Tibial nerve (tissue), 4 donors: Measurements from ENCODE around the gene GIMAP8. TPM values are rescaled to one million over a fixed set of nuclear protein-coding genes. Genes with fewer than 3 reads are reported as not detected.

Source experiments
- DNase-seq, 2 donors: peaks; one replicate each; pipeline ENCODE4 v3.0.0-alpha.2; 2019; ENCODE audit warnings: low spot score in 2 of 2
- H3K27ac ChIP-seq, 4 donors: fragments of 200-600 bp; sonication (generic) in 3 of 4; one replicate each; pipeline ENCODE4 v1.5.1; 2017 to 2019; ENCODE audit warnings: mild to moderate bottlenecking in 1 of 4
- H3K27me3 ChIP-seq, 2 donors: fragments of 200-600 bp; sonication (generic) in 1 of 2; one replicate each; pipeline versions ENCODE4 v1.5.1 to v1.6.0; 2017 to 2019
- H3K36me3 ChIP-seq, 3 donors: fragments of 200-600 bp; sonication (generic); one replicate each; pipeline ENCODE4 v1.5.1; 2018 to 2019
- H3K4me1 ChIP-seq, 4 donors: fragments of 200-600 bp; sonication (generic) in 3 of 4; one replicate each; pipeline ENCODE4 v1.5.1; 2017 to 2019
- H3K4me3 ChIP-seq, 4 donors: fragments of 200-600 bp; sonication (generic) in 3 of 4; one replicate each; pipeline ENCODE4 v1.5.1; 2017 to 2019; ENCODE audit warnings: mild to moderate bottlenecking in 1 of 4, moderate library complexity in 1 of 4
- H3K9me3 ChIP-seq, 4 donors: fragments of 200-600 bp; sonication (generic) in 3 of 4; one replicate each; pipeline ENCODE4 v1.5.1; 2017 to 2019
- CTCF ChIP-seq, 5 experiments: fragments of 200-600 bp in 3 of 5; fragments of 450-650 bp in 2 of 5; sonication (generic) in 3 of 5; IDR thresholded peaks; one replicate each; pipeline ENCODE4 v1.5.1; 2016 to 2019; ENCODE audit warnings: antibody characterized with exemption in 5 of 5, mild to moderate bottlenecking in 3 of 5, moderate library complexity in 2 of 5
- EP300 ChIP-seq, 2 donors: sonication (generic); formaldehyde crosslinking; IDR thresholded peaks; one replicate each; pipeline ENCODE4 v1.6.1; 2017; ENCODE audit warnings: antibody characterized with exemption in 2 of 2, mild to moderate bottlenecking in 1 of 2
- POLR2A ChIP-seq, 2 donors: fragments of 450-650 bp; IDR thresholded peaks; one replicate each; pipeline ENCODE4 v1.6.1; 2017; ENCODE audit warnings: antibody characterized with exemption in 2 of 2, mild to moderate bottlenecking in 2 of 2, moderate library complexity in 2 of 2
- WGBS, 2 donors: methylation state at CpG; one replicate each; pipeline ENCODE4 v1.1.5; 2018; 5-methylcytosine and 5-hydroxymethylcytosine counted together
- total RNA-seq, 4 donors: library from RNA; depleted of rRNA; stranded (reverse); fragments of >200 nt; gene quantifications; one replicate each; pipeline ENCODE4 v1.1.0, GENCODE V29; 2016

The GIMAP8 gene
- total RNA-seq, 4 donors from 2014 or later: 6.3 to 15.9 (median 10.4) TPM

GRCh38 chr7:150421831-150422230 is 28.6 kb upstream of the GIMAP8 start:
- no peak for DNase-seq
- no peaks in the 10 kb centered on the region for H3K27me3 ChIP-seq
- peaks cover 0 to 8% (median 0%) of the 10 kb centered on the region in 4 donors for H3K4me1 ChIP-seq
- H3K9me3 ChIP-seq: no peaks in the 10 kb centered on the region
- WGBS, 2 donors: 80 to 81% methylated on average over 17 of the region's 17 CpGs
- no peak for TF ChIP-seq CTCF (IDR thresholded peaks at IDR 0.05)
- TF ChIP-seq POLR2A (IDR thresholded peaks at IDR 0.05): no peak
- no peak for TF ChIP-seq EP300 (IDR thresholded peaks at IDR 0.05)
- no peak overlapping the region for H3K27ac ChIP-seq
- no peak overlapping the region for H3K4me3 ChIP-seq
- no peaks in the 10 kb centered on the region for H3K36me3 ChIP-seq

- WGBS, 2 donors: 62 to 65% methylated on average over 4 of the region's 4 CpGs
- DNase-seq: no peak
Observed at GRCh38 chr7:150425670-150426069, 24.8 kb upstream of the GIMAP8 start.

GRCh38 chr7:150428671-150429451 is 21.6 kb upstream of the GIMAP8 start:
- TF ChIP-seq POLR2A (IDR thresholded peaks at IDR 0.05) (no peak), EP300 (IDR thresholded peaks at IDR 0.05) (no peak), CTCF (IDR thresholded peaks at IDR 0.05) (no peak)
- 33 to 43% methylated on average over 9 to 11 of the region's 11 CpGs for WGBS, 2 donors
- no peaks in the 10 kb centered on the region for H3K9me3 ChIP-seq
- no peak for DNase-seq
- H3K27me3 ChIP-seq: no peaks in the 10 kb centered on the region
- no peaks in the 10 kb centered on the region for H3K36me3 ChIP-seq
- H3K4me3 ChIP-seq: no peak overlapping the region
- H3K4me1 ChIP-seq: no peaks in the 10 kb centered on the region
- no peak overlapping the region for H3K27ac ChIP-seq

More at GRCh38 chr7:150425670-150426069, 24.8 kb upstream of the GIMAP8 start:
- Histone ChIP-seq H3K4me3 (no peak overlapping the region), H3K27ac (no peak overlapping the region), H3K9me3 (no peaks in the 10 kb centered on the region), H3K36me3 (no peaks in the 10 kb centered on the region), H3K27me3 (no peaks in the 10 kb centered on the region), H3K4me1 (peaks cover 0 to 7% (median 0%) of the 10 kb centered on the region in 4 donors)
- TF ChIP-seq EP300 (IDR thresholded peaks at IDR 0.05): no peak
- no peak for TF ChIP-seq POLR2A (IDR thresholded peaks at IDR 0.05)
- no peak for TF ChIP-seq CTCF (IDR thresholded peaks at IDR 0.05)

- 80 to 94% methylated on average over 7 to 8 of the region's 8 CpGs for WGBS, 2 donors
- no peaks in the 10 kb centered on the region for H3K9me3 ChIP-seq
- DNase-seq: no peak
- TF ChIP-seq CTCF (IDR thresholded peaks at IDR 0.05) (no peak), EP300 (IDR thresholded peaks at IDR 0.05) (no peak), POLR2A (IDR thresholded peaks at IDR 0.05) (no peak)
- H3K27ac ChIP-seq: no peak overlapping the region
- H3K27me3 ChIP-seq: no peaks in the 10 kb centered on the region
- no peaks in the 10 kb centered on the region for H3K36me3 ChIP-seq
- no peak overlapping the region for H3K4me3 ChIP-seq
- peaks cover 0 to under 1% (median 0%) of the 10 kb centered on the region in 4 donors for H3K4me1 ChIP-seq
Observed at GRCh38 chr7:150429699-150430098, 20.7 kb upstream of the GIMAP8 start.

GRCh38 chr7:150430465-150431085 is 19.9 kb upstream of the GIMAP8 start:
- TF ChIP-seq EP300 (IDR thresholded peaks at IDR 0.05) (no peak), POLR2A (IDR thresholded peaks at IDR 0.05) (no peak), CTCF (IDR thresholded peaks at IDR 0.05) (no peak)
- Histone ChIP-seq H3K9me3 (no peaks in the 10 kb centered on the region), H3K27ac (no peak overlapping the region), H3K36me3 (no peaks in the 10 kb centered on the region), H3K4me3 (no peak overlapping the region), H3K27me3 (no peaks in the 10 kb centered on the region), H3K4me1 (peaks cover 0 to 4% (median 0%) of the 10 kb centered on the region in 4 donors)
- 75 to 81% methylated on average over 13 to 14 of the region's 14 CpGs for WGBS, 2 donors
- no peak for DNase-seq
